ENCODE measurements around the gene FMNL3.

GRCh38 chr12:49631336-49631907 lies 75.8 kb downstream of the FMNL3 start:
- TF ChIP-seq POLR2AphosphoS5 (IDR thresholded peaks at IDR 0.05; ENCODE audit: low read depth, low read length), result no peak
- TF ChIP-seq POLR2A (IDR thresholded peaks at IDR 0.05; ENCODE audit: low read depth, low read length), result no peak

Measured in GM12892 (cell line).